Measurements from ENCODE around the gene EPB41L3.
"Not testable (repeated sequence)": the region's sequence is repeated elsewhere in the genome, so short reads cannot be mapped to it uniquely, and the experiment has no call there.

Gene EPB41L3

GRCh38 chr18:5543773-5544389 is at the start of gene EPB41L3:
Gene EPB41L3, minus strand, starts transcription at chr18:5543997. Its CDS starts 54,814 bp downstream, at chr18:5489183.
- DNase-seq, result peak; percentile 32

GRCh38 chr18:5588529-5588928 is 44.7 kb upstream of the EPB41L3 start:
- no peak for DNase-seq

- DNase-seq, result no peak
Observed at GRCh38 chr18:5585653-5586052, 41.9 kb upstream of the EPB41L3 start.

GRCh38 chr18:5584746-5585417 is 41.1 kb upstream of the EPB41L3 start:
- DNase-seq, result no peak

- no peak for DNase-seq
Observed at GRCh38 chr18:5582849-5583681, 39.3 kb upstream of the EPB41L3 start.

GRCh38 chr18:5582076-5582475 is 38.3 kb upstream of the EPB41L3 start:
- DNase-seq, result no peak

- DNase-seq, result no peak
Observed at GRCh38 chr18:5574843-5575242, 31.0 kb upstream of the EPB41L3 start.

GRCh38 chr18:5571666-5572065 is 27.9 kb upstream of the EPB41L3 start:
- DNase-seq, result no peak

GRCh38 chr18:5570613-5571012 is 26.8 kb upstream of the EPB41L3 start:
- DNase-seq, result not testable (repeated sequence)

- no peak for DNase-seq
Observed at GRCh38 chr18:5568416-5568815, 24.6 kb upstream of the EPB41L3 start.

- no peak for DNase-seq
Observed at GRCh38 chr18:5558851-5559250, 15.1 kb upstream of the EPB41L3 start.

- no peak for DNase-seq
Observed at GRCh38 chr18:5556310-5556974, 12.6 kb upstream of the EPB41L3 start.

- DNase-seq, result no peak
Observed at GRCh38 chr18:5554629-5555028, 10.8 kb upstream of the EPB41L3 start.

GRCh38 chr18:5546660-5547059 is 2.9 kb upstream of the EPB41L3 start:
- DNase-seq, result peak; percentile 3

GRCh38 chr18:5543036-5543680 is 639 bp downstream of the EPB41L3 start:
- DNase-seq, result no peak

- no peak for DNase-seq
Observed at GRCh38 chr18:5542515-5543035, 1.2 kb downstream of the EPB41L3 start.

- no peak for DNase-seq
Observed at GRCh38 chr18:5541644-5542043, 2.2 kb downstream of the EPB41L3 start.

- no peak for DNase-seq
Observed at GRCh38 chr18:5539391-5539790, 4.4 kb downstream of the EPB41L3 start.

- no peak for DNase-seq
Observed at GRCh38 chr18:5538544-5538943, 5.3 kb downstream of the EPB41L3 start.

GRCh38 chr18:5537860-5538259 is 5.9 kb downstream of the EPB41L3 start:
- no peak for DNase-seq

- DNase-seq, result no peak
Observed at GRCh38 chr18:5534845-5535244, 9.0 kb downstream of the EPB41L3 start.

- no peak for DNase-seq
Observed at GRCh38 chr18:5532066-5532465, 11.7 kb downstream of the EPB41L3 start.
